ENCODE data around the gene CEP85L. TPM values are rescaled to one million over a fixed set of nuclear protein-coding genes. Genes with fewer than 3 reads are reported as not detected.

Gene CEP85L
- polyA plus RNA-seq, 1 experiment: 7.4 TPM

DNA sequence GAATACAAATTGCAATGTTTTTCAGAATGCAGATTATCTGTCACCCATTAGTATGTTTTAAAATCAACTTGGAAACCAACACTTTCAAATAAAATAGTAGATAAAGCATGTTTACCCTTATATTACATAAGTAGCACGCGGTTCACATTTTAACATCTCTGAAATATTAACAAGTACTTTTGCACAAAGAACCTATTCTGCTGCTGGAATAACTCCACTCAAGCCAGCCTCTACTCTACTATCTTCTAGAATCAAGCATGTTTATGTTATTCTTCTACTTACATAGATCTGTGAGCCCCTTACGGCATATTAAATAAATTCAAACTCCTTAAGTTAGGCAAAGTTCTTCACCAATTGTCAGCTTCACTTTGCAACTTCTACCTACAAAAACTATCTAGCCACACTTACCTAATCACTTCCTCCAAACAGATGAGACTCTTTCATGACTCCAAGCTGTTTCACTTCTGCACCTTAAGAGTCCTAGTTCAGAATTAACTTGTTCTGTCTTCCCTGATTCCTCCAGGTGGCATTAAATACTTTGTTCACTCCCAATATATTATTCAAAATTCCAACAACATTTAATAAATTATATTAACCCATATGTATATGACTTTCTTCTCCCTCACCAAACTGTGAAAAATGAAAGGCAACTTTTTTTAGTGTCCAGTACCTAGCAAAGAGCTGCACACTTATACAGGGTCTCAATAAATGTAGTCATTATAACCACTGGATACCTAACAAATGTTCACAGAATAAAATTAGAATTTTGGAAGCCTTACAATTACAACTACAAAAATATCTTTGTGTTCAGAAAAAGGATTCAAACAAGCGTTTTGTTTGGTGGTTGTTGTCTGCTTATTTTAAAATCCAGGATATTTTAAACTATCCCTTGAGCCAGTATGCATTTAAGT lies 12.1 kb downstream of the CEP85L start:
- CTCF ChIA-PET: interaction anchor here (0.8 to 1.0 kb wide), 2 partner anchors 21 to 356 kb away, joined by 4 to 5 read pairs; no protein-coding TSS in a partner anchor
- POLR2A ChIA-PET: no interaction called here
- Histone ChIP-seq H3K4me3 (ENCODE audit: low read depth, low read length) (no peak overlapping the region), H3K27me3 (ENCODE audit: control insufficient read depth, insufficient read depth, low read length) (no peaks in the 10 kb centered on the region), H3K27ac (ENCODE audit: low read depth, low read length) (no peak overlapping the region), H3K9me3 (ENCODE audit: control insufficient read depth, insufficient read depth, low read length) (no peaks in the 10 kb centered on the region)
- DNase-seq (ENCODE audit: low read depth, low spot score): no peak
- TF ChIP-seq, protein P1, sequence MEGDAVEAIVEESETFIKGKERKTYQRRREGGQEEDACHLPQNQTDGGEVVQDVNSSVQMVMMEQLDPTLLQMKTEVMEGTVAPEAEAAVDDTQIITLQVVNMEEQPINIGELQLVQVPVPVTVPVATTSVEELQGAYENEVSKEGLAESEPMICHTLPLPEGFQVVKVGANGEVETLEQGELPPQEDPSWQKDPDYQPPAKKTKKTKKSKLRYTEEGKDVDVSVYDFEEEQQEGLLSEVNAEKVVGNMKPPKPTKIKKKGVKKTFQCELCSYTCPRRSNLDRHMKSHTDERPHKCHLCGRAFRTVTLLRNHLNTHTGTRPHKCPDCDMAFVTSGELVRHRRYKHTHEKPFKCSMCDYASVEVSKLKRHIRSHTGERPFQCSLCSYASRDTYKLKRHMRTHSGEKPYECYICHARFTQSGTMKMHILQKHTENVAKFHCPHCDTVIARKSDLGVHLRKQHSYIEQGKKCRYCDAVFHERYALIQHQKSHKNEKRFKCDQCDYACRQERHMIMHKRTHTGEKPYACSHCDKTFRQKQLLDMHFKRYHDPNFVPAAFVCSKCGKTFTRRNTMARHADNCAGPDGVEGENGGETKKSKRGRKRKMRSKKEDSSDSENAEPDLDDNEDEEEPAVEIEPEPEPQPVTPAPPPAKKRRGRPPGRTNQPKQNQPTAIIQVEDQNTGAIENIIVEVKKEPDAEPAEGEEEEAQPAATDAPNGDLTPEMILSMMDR (IDR thresholded peaks at IDR 0.05; ENCODE audit: low read depth, low read length): no peak

DNA sequence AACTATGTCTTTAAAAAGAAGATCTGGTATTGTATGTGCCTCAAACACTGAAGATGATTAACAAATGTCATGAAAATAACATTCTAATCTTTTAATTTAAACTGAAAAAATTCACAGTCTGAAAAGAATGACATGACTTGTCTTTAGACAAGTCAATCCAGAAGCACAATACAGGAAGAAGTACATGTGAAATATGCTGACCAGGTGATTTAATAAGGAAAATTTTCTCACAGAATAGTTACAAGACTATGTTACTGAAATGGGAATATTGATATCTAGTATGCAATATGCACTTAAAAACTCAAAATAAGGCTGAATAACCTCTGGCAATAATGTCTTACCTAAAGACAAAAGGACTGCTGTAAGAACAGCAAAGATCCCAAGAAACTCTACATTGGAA lies 13.1 kb downstream of the CEP85L start:
- POLR2A ChIA-PET: no interaction called here
- CTCF ChIA-PET: interaction anchor here (0.8 to 1.4 kb wide), 3 partner anchors 20 to 355 kb away, joined by 4 to 5 read pairs (median 4); no protein-coding TSS in a partner anchor

DNA sequence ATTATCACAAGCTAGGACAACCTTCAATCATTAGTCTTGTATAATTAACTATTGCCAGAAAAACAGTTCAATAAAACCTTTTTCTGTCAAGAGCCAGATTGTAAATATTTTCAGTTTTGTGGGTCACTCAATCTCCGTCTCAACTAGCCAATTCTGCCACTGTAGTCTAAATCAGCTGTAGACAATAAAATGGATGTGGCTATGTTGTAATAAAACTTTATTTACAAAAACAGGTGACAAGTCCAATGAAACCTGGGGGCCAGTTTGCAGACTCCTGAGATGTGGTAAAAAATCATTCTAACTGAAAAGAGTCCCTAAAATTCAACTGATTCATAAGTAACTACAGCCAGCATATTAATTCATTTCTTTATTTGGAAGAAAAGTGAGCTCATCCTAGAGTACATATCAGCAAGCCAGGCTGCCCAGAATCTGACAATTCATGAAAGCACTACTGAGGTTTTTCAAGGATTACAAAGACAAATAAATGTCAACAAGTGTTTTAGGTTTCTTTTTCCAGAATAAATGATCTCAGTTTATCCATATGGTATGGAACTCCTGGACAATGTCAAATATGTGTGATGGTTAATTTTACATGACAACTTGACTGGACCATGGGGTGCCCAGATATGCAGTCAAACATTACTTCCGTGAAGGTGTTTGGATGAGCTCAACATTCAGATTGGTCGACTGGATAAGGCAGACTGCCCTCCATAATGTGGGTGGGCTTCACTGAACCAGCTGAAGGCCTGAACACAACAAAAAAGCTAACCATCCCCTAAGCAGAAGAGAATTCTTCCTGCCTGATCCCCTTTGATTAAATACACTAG lies 15.3 kb downstream of the CEP85L start:
- no peak overlapping the region for H3K4me3 ChIP-seq (ENCODE audit: low read depth, low read length)
- H3K27me3 ChIP-seq (ENCODE audit: control insufficient read depth, insufficient read depth, low read length): no peaks in the 10 kb centered on the region
- no peaks in the 10 kb centered on the region; the same call in 1 of the 2 replicates for H3K9me3 ChIP-seq (ENCODE audit: control insufficient read depth, insufficient read depth, low read length)
- H3K27ac ChIP-seq (ENCODE audit: low read depth, low read length): no peak overlapping the region
- DNase-seq (ENCODE audit: low read depth, low spot score): no peak
- ChIA-PET CTCF (interaction anchor here (0.7 kb wide), 1 partner anchor 18 kb away, joined by 3 read pairs; no protein-coding TSS in a partner anchor), POLR2A (interaction anchor here (1.0 kb wide), 1 partner anchor 15 kb away, joined by 3 read pairs; the partner anchor contains the start of gene CEP85L)
- TF ChIP-seq, protein P1 (IDR thresholded peaks at IDR 0.05; ENCODE audit: low read depth, low read length): no peak

More for the DNA sequence above, 13.1 kb downstream of the CEP85L start:
- TF ChIP-seq, protein P1 (IDR thresholded peaks at IDR 0.05; ENCODE audit: low read depth, low read length): no peak
- H3K27me3 ChIP-seq (ENCODE audit: control insufficient read depth, insufficient read depth, low read length): no peaks in the 10 kb centered on the region
- DNase-seq (ENCODE audit: low read depth, low spot score): no peak
- no peak overlapping the region for H3K27ac ChIP-seq (ENCODE audit: low read depth, low read length)
- no peak overlapping the region for H3K4me3 ChIP-seq (ENCODE audit: low read depth, low read length)
- no peaks in the 10 kb centered on the region for H3K9me3 ChIP-seq (ENCODE audit: control insufficient read depth, insufficient read depth, low read length)

DNA sequence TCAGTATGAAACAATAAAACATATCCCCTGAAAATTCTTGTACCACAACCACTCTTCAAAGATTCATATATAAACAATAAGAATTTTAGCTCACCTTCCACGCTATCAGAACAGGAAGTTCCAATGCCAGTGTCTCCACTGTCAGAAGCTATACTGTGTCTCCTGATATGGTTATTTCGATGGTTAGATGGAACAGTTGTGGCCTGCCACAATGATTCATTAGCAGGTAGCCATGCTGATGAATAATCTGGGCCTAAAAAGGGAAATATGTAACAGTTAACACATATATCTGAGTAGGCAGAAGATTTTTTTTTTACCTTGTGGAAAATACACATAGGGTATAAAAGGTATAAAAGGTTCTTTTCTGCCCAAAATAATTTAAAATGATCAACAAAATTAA lies 19.0 kb downstream of the CEP85L start:
- ChIA-PET CTCF (interaction anchor here (0.6 kb wide), 1 partner anchor 12 kb away, joined by 3 read pairs; no protein-coding TSS in a partner anchor), POLR2A (no interaction called here)
- Histone ChIP-seq H3K9me3 (ENCODE audit: control insufficient read depth, insufficient read depth, low read length) (no peaks in the 10 kb centered on the region; the same call in 1 of the 2 replicates), H3K27ac (ENCODE audit: low read depth, low read length) (no peak overlapping the region), H3K27me3 (ENCODE audit: control insufficient read depth, insufficient read depth, low read length) (no peaks in the 10 kb centered on the region), H3K4me3 (ENCODE audit: low read depth, low read length) (no peak overlapping the region)
- TF ChIP-seq, protein P1 (IDR thresholded peaks at IDR 0.05; ENCODE audit: low read depth, low read length): no peak
- no peak for DNase-seq (ENCODE audit: low read depth, low spot score)
